GM18867 (cell line): ENCODE results near the gene WNK4.
"Not testable (repeated sequence)": the region's sequence is repeated elsewhere in the genome, so short reads cannot be mapped to it uniquely, and the experiment has no call there.

Experiments used
- ATAC-seq: cut with Tn5 transposase; IDR thresholded peaks from one replicate; pipeline ENCODE4 v1.9.1; 2021; ENCODE audit warnings: mild to moderate bottlenecking, moderate library complexity; ENCODE audit not compliant: unreplicated experiment

Gene WNK4

DNA sequence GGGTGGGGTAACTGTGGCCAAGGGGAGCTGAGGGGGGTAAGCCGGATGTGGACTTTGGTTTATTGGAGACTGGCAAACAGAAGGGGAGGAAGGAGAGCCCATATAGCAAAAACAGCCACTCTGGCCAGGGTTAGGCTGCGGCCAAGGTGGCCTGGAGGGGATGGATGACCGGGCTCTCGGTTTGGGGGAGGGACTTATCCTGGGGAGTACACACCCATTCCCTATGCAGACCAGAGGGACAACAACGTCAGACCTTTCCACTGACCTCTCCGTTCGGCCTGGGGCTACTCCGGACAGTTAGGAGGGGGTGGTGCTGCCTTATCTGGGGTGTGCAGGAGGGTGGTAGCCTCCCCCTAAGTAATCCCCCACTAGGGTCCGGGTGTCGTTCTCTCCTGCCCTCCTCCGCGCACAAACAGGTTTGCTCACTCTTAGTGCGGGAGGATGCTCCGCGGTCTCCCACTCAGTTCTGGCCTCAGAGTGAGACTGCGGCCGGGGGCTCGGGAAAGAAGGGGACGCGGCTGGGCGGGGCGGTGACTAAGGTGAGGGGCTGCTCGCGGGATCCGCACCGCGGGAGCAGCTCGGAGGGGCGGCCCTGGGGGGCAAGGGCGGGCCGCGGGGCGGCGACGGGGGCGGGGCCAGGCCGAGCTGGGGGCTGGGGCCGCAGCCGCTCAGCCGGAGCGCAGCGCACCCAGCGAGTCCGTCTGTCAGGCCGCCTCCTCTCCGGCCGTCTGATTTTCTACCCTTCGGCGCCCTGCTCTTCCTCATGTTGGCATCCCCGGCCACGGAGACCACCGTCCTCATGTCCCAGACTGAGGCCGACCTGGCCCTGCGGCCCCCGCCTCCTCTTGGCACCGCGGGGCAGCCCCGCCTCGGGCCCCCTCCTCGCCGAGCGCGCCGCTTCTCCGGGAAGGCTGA lies at the start of gene WNK4:
WNK4 (plus strand) TSS at position 675 of the 915 bp plus-strand sequence; CDS start at position 764, 89 bp downstream.
- ATAC-seq: no peak

DNA sequence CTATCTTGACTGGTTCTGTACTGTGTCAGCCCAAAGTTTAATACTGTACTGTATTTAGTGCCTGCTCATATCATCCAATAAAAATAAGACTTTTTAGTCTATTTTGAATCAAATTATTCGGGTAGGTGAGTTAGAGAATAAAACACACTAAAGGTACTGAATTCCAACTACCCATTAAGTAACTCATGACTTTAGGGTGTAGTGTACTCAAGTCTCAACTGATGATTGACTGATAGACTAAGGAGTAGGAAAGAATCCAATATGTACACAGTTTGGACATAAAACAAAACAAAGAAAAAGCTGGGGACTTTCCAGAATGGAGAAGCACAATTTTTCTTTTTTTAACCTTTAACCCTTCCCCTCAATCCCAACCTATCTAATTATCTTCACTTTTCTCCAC lies 39.7 kb upstream of the WNK4 start:
- ATAC-seq: no peak

- ATAC-seq: not testable (repeated sequence)
Measured at GRCh38 chr17:42742916-42743315, 37.5 kb upstream of the WNK4 start.

GRCh38 chr17:42743595-42744282 lies 36.7 kb upstream of the WNK4 start:
- no peak for ATAC-seq

DNA sequence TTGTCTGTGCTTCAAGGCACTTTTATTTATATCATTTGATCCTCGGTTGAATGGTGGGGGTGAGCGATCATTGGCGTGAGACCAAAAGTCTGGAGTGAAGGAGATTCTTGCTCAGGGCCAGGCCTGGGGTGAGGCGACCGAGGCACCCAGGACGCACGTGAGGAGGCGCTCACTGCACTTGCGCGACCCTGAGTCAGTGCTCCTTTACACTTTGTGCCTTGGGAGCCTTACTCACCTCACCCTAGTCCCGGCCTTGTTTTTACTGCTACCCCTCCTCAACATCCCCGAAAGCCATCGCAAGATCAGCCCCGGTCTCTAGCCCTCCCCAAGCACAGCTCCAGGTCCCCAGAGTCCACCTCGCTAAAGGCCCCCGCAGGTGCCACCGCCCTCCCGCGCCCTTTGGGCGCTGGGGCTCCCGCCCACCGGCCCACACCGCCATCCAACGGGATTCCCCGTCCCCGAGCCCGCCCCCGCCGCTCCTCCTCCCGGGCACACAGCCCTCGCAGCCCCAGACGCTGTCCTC lies 36.1 kb upstream of the WNK4 start:
- peak; percentile 52 for ATAC-seq

DNA sequence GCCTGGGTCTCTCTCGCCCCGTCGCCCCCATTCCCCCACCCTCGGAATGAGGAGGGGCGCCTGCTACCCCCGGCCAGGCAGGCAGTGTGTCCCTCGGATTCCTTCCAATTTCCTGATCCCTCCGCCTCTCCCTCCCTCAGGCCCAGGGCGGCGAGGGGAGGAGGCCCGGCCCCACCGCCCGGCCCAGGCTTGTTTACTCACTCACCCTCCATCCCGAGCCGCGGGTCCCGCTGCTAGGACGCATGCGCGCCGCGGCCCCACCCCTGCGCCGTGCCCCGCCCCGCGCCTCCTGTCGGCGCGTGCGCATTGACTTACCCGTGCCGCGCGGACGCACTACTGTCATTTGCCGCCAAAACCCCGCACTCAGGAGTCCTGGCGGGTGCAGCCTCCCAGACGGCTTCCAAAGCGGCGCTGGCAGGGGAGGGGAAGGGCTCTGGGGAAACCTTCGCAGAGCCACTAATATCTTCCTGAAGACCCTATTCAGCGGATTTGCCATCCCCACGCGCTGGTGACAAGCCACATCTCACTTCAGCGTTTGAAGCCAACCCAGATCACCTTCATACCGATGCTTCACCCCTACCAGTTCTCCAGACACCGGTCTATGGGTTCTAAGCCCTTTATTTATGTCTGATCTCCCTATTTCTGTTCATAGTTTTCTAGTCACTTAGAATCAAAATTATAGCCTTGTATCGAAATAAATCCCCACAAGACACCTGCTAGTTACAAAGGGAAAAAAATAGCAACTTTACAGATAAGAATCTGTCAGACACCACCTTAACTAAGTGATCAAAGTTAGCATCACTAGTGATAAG lies 35.4 kb upstream of the WNK4 start, which contains the start of gene EZH1:
EZH1 (minus strand) TSS at position 235 of the 812 bp plus-strand sequence. CDS start 16,099 bp downstream, outside the sequence.
- ATAC-seq: peak; percentile 79

DNA sequence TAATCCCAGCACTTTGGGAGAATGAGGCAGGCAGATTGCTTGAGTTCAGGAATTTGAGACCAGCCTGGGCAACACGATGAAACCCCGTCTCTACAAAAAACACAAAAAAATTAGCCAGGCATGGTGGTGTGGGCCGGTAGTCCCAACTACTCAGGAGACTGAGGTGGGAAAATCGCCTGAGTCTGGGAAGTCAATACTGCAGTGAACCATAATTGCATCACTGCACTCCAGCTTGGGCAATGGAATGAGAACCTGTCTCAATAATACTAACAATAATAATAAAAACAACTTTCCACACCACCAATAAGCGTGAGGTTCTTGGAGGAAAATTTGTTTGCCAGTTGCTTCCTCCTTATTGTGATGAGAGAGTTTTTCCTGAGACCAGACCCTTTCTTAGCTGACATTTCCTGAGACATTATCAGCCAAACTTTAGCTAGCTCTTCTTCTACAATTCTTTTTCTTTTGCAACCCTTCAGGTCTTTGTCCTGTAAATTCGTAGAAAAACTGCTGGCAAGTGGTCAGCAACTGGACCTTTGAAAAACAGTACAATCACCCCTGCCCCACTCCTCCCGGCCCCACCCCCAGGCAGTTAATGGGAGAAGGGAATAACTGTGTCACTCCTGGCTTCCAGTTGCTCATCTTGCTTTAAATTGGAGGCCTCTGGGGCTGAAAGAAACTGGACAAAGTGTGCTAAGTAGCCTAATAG lies 32.1 kb upstream of the WNK4 start:
- no peak for ATAC-seq

- ATAC-seq: no peak
Measured at GRCh38 chr17:42748908-42749798, 31.3 kb upstream of the WNK4 start.

DNA sequence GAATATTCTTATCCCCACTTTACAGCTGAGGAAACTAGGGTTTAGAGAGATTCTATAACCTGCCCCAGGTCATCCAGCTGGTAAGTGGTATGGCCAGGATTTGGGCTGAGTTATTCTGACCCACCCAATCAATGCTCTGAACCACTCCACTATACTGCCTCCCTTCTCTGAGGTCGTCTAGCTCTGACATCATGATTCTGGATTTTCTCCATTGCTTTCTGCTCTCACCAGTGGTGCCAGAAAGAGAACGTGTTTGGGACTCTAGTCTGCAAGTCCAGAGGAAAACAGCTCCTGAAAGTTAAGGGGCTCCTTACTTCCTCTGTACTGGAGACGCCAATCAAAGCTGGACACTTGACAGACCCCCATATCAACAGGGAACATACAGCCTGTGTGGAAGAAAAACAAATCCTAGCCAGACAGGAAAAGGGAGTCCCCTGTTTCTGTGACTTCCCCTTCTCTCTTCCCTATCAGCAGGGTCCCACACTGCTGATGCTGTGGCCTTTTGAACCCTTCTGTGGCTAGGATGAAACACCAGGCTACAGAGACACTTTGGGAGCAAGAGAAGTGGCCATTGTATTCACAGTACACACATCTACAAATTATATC lies 29.6 kb upstream of the WNK4 start:
- no peak for ATAC-seq

GRCh38 chr17:42751628-42752027 lies 28.8 kb upstream of the WNK4 start:
- ATAC-seq: no peak

DNA sequence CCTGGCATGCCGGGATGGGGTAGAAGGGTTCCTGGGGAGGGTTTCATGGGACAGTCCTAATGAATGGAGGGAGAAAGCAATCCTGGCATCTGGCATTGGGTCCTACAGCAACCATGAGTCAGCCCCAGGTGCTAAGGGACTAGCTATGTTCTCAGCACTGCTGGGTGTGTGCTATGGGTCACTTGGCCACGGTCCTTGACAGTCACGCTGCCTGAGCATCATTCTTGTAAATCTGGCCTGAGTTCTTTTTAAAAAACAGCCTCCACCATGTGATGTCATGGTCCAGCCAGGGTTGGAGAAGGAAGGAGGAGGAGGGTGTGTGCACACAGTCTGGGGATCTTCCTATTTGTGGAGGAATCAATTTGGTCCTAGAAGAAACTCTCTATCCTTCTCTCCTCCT lies 25.6 kb upstream of the WNK4 start:
- ATAC-seq: no peak

DNA sequence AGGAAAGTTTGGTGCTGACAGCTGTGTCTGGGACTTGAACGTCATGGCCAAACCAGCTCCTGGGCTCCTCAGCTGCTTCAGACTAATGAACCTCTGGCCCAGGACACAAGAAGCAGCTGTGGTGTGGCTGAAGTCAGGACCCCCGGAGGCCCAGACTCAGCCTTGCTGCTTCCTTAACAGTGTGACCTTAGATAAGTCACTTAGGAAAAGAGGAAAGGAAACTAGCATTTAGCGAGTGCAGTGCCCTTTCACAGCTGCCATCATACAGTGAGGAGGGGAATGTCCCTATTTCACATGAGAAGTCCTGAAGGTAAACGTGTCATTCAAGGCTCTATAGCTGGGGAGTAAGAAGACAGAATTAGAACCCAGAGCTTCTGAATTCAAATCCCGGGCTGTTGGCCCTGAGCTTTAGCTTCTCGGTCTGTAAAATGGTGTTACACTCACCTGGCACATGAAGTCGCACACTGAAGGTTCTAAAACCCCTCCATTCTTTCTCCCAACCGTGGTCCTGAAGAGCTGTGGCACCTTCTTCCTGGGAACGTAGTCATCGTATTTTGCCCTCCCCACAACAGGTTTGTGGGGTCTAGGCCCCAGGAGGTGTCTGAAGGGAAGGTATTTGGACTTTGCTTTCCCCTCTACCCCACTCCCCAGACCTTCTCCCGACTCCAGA lies 20.3 kb upstream of the WNK4 start:
- ATAC-seq: no peak

- ATAC-seq: no peak
Measured at GRCh38 chr17:42760652-42761581, 19.5 kb upstream of the WNK4 start, which contains the start of gene RAMP2. TSS of gene RAMP2 (plus strand) at chr17:42761227. CDS start at chr17:42761262, 35 bp downstream.

DNA sequence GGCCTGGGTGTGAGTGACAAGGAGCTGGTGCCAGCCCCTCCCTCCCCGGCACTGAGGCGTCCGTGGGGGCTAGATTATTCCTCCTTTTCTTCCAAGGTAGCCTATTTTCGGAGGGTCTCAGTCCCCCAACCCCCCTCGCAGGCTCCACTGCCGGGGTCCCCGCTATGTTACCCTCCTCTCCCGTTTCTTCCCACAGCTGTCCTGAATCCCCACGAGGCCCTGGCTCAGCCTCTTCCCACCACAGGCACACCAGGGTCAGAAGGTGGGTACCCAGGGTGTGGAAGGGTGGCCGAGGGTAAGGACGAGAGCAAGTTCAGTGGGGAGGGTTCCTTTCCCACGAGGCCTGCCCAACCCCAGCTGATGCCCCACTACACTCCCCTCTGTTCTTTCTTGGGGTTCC lies 18.8 kb upstream of the WNK4 start:
- no peak for ATAC-seq

GRCh38 chr17:42766124-42766523 lies 14.3 kb upstream of the WNK4 start:
- ATAC-seq: no peak

GRCh38 chr17:42767512-42767911 lies 12.9 kb upstream of the WNK4 start:
- no peak for ATAC-seq

DNA sequence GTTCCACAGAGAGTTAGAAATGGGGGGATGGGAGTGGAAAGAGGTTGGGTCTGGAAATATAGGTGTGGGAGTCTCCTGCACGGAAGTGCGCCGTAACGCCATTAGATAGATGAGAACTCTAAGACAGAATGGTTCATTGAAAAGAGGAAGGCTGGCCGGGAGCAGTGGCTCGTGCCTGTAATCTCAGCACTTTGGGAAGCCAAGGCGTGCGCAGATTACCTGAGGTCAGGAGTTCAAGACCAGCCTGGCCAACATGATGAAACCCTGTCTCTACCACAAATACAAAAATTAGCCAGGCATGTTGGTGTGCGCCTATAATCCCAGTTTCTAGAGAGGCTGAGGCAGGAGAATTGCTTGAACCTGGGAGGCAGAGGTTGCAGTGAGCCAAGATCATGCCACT lies 12.4 kb upstream of the WNK4 start:
- not testable (repeated sequence) for ATAC-seq
